Measurements from ENCODE around the gene TMEM258. TPM values are rescaled to one million over a fixed set of nuclear protein-coding genes. Genes with fewer than 3 reads are reported as not detected.

TMEM258 gene
- polyA plus RNA-seq, 3 donors from 2014 or later = 160 to 274 (median 225) TPM

DNA sequence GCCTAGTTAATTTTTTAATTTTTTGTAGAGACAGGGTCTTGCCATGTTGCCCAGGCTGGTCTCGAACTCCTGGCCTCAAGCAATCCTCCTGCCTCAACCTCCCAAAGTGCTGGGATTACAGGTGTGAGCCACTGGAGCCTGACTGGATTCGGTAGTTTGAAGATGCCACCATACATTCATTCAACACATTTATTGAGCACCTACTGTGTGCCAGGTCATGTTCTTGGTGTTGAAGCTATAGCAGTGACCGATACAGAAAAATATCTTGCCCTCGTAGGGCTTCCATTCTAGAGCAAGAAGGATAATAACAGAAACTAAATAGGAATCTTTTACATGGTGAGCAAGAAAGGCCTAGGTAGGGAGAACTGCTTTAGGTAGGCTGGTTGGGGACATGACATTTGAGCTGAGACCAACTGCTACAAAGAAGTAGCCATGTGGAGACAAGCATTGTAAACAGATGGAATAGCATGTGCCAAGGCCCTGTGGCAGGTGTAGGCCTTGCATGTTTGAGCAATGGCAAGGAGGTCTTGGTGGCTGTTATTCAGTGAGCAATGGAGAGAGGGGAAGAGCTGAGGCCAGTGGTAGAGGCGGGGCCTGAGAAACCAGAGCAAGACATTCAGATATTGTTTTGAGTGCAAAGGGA lies 41.6 kb downstream of the TMEM258 start:
- no peak for DNase-seq
- H3K36me3 Mint-ChIP-seq = no peaks in the 10 kb centered on the region
- peak overlapping the region; percentile 3 to 65 (median 50) for H3K4me3 Mint-ChIP-seq
- no peaks in the 10 kb centered on the region for H3K9me3 Mint-ChIP-seq
- H3K4me1 Mint-ChIP-seq = peaks cover 7 to 15% of the 10 kb centered on the region in 2 donors
- H3K27ac Mint-ChIP-seq = peak overlapping the region in 2 of 6 donors; percentile 22 to 25
- peaks cover 6 to 7% (median 7%) of the 10 kb centered on the region in 3 donors for H3K27me3 Mint-ChIP-seq (ENCODE audit: low read depth in 3 of 3)

DNA sequence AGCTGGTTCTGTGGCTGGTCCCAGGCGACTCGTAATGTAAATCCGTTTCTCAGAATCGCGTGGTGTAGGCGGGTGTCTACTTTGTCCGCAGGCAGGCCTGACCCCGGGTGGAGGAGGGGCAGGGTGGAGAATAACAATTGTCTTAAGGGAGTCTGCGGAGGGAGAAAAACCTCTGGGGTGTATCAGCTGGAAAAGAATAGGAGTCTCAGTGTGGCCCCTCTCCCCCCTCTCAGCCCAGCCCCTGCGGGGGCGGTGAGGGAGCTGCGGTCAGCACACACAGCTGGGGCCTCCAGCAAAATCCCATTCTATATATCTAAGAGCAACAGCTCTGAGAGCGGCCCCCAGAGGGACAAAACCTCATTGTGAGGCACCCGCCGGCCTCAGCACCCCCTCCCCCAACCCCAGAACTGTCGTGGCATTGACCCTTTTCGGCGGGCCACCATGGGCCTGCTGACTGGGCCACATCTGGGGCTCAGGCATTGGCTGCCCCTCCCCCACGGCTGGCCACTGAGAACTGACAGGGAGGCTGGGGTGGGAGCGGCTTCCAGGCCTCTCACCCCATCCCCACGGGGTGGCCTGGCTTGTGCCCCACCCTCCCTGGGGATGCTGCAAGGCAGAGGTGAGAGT lies 42.7 kb downstream of the TMEM258 start:
- Mint-ChIP-seq H3K4me3 (peak overlapping the region in 1 of 5 donors; percentile 1), H3K4me1 (peaks cover 7 to 12% of the 10 kb centered on the region in 2 donors), H3K27ac (no peak overlapping the region), H3K27me3 (ENCODE audit: low read depth in 3 of 3) (peaks cover 6 to 7% (median 7%) of the 10 kb centered on the region in 3 donors), H3K36me3 (no peaks in the 10 kb centered on the region), H3K9me3 (no peaks in the 10 kb centered on the region)
- DNase-seq = no peak

DNA sequence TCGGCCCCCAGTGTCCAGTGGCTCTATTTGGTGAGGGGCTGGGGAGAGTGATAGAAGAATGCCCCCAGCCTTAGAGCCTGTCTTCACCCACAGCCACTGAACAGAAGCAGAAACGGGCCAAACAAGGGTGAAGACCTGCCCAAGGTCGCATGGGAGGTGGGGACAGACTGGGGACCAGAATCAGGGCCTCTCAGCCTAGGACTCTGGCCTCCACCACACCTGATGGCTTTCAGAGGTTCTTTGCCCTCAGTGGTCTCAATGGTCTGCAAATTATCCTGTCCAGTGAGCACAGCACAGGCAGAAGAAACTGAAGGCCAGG lies 44.5 kb downstream of the TMEM258 start:
- H3K4me1 Mint-ChIP-seq = peaks cover 2 to 7% of the 10 kb centered on the region in 2 donors
- no peaks in the 10 kb centered on the region for H3K36me3 Mint-ChIP-seq
- H3K4me3 Mint-ChIP-seq = no peak overlapping the region
- H3K27ac Mint-ChIP-seq = no peak overlapping the region
- no peaks in the 10 kb centered on the region for H3K9me3 Mint-ChIP-seq
- peaks cover 4 to 7% (median 6%) of the 10 kb centered on the region in 3 donors for H3K27me3 Mint-ChIP-seq (ENCODE audit: low read depth in 3 of 3)
- DNase-seq = no peak

DNA sequence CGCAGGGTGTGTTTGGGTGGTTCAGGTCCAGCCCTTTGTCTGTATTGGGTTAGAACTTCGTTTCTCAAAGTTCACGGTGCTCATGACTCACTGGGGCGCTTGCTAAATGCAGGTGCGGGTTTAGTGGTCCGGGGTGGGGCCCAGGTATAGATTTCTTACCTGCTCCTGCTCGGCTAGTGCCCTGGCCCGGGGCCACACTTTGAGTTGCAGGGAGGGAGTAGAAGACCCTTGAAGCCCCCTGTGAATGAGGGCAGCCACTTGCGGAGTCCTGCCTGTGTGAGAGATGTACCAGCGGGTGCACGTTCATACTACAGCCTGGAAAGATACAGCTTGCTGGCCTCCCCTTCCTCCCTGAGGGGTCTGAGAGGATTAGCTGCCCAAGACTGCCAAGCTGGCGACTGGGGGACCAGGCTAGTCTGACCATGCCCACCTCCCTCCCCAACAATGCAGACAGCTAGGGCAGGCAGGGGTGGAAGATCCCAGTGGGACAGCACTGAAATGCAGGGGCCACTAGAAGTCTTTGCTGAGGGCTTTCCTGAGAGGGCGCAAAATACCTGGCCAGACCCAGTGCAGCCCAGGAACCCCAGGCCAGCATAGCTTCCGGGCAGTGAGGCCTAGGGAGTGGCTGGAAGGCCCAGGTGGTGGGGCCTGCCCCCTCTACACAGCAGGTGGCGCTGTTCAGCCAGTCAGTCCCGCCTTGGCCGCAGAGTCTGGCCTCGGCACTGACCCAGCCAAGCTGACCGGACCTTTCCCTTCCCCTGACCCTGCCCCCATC lies 45.0 kb downstream of the TMEM258 start:
- no peaks in the 10 kb centered on the region for H3K9me3 Mint-ChIP-seq
- DNase-seq = peak; percentile 21 to 40 (median 35)
- H3K27ac Mint-ChIP-seq = no peak overlapping the region
- H3K4me3 Mint-ChIP-seq = no peak overlapping the region
- H3K4me1 Mint-ChIP-seq = peaks cover 0 to 6% of the 10 kb centered on the region in 2 donors
- H3K36me3 Mint-ChIP-seq = no peaks in the 10 kb centered on the region
- H3K27me3 Mint-ChIP-seq (ENCODE audit: low read depth in 3 of 3) = peaks cover 4 to 7% (median 6%) of the 10 kb centered on the region in 3 donors

DNA sequence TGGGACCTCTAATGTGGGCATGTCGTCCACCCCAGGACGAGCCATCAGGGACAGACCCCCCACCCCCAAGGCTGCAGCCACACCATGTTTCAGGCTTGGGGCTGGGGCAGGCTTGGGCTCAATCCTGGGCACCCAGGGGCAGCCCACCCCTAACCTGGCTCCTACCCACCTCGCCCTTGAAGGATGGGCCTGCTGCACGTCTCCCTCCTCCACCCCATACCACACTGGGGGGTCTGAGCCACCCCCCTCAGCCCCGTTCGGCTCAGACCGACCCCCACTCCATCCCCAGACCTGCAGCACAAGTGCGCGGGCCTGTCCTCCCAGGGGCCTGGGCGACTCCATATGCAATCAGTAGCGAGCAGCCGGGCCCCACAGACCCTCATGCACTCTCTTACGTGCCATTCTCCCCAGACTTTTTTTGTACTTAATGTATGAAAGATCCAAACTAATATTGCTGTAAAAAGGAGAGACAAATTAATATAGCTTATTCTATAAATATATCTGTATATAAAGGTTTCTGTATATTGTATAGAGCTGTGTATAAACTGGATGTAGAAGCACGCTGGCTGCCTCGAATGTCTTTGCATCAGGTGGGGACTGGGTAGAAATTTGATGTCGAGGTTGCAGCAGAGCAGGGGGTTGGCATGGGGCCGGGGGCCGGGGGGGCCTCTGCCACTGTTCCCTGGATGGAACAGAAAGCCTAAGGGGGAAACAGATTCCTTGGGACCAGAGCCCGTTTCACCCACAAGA lies 45.8 kb downstream of the TMEM258 start:
- Mint-ChIP-seq H3K4me3 (no peak overlapping the region), H3K27ac (no peak overlapping the region), H3K4me1 (peaks cover 0 to 4% of the 10 kb centered on the region in 2 donors), H3K27me3 (ENCODE audit: low read depth in 3 of 3) (peaks cover 4 to 6% (median 5%) of the 10 kb centered on the region in 3 donors), H3K36me3 (no peaks in the 10 kb centered on the region), H3K9me3 (no peaks in the 10 kb centered on the region)
- no peak for DNase-seq

DNA sequence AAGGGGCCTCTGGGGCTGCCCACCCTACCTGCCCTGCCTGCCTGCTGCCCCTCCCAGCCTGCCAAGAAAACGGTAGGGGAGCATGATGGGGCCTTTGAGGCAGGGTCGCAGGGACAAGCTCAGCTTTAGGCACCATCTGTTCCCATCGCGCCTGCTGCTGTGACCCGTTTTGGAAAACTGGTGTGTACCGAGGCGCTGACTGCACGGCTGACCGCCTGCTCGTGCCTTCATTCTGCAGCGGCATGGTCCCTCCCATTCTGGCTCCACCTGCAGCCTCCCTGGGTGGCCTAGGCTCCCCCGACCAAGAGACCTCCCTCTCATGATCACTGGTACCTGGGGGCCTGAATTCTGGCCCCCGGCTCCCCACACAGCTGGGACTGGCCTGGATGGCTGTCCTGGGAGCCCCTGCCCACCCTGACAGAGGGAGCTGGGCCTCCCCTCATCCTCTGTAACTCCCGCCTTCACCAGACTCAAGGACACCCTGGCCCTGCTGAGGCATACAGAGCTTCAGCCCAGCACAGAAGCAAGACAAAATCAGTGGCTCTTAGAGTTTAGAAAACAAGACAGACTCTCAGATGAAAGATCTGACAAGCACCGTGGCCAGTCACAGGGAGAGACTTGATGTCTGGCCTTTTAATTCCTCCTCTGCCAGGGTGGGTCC lies 46.5 kb downstream of the TMEM258 start:
- Mint-ChIP-seq H3K4me1 (peaks cover 0 to under 1% of the 10 kb centered on the region in 2 donors), H3K4me3 (no peak overlapping the region), H3K27me3 (ENCODE audit: low read depth in 3 of 3) (peaks cover under 1 to 3% (median 2%) of the 10 kb centered on the region in 3 donors), H3K36me3 (no peaks in the 10 kb centered on the region), H3K27ac (no peak overlapping the region), H3K9me3 (no peaks in the 10 kb centered on the region)
- no peak for DNase-seq

DNA sequence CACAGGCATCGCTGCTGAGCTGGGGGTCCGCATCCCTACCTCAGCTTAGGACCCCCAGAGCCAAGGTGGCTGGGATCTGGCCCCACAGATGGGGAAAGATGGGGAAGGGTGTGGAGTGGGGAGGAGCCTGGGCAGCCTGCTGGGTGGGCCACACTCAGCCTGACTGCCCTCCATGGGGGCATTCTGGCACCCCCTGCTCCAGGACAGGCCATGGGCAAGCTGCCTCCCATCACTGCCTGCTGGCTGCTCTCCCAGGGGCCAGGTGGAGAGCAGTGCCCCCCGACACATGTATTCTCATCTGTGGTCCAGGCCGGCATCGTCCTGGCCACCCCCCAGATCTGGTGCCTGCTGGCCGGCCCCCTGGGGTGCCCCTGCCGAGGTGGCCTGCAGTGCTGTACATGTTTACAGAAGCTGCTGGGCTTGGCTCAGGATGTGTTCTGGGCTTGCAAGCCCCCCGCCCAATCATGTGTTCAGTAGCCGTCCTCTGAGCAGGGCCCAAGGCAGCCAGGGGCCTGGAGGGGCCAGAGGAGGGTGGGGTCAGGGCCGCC lies 47.7 kb downstream of the TMEM258 start:
- Mint-ChIP-seq H3K27me3 (ENCODE audit: low read depth in 3 of 3) (peaks cover 0 to 3% (median 0%) of the 10 kb centered on the region in 3 donors), H3K9me3 (no peaks in the 10 kb centered on the region), H3K36me3 (no peaks in the 10 kb centered on the region), H3K4me3 (no peak overlapping the region), H3K27ac (no peak overlapping the region), H3K4me1 (no peaks in the 10 kb centered on the region)
- DNase-seq = no peak

DNA sequence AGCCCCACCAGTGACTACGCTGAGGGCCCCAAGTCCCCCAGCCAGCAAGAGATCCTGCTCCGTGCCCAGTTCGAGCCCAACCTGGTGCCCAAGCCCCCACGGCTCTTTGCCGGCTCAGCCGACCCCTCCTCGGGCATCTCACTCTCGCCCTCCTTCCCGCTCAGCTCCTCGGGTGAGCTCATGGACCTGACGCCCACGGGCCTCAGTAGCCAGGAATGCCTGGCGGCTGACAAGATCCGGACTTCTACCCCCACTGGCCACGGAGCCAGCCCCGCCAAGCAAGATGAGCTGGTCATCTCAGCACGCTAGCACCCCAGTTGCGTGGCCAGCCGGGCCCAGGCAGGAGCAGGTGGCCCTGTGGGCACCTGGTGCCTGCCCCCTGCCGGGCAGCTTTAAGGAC lies 48.2 kb downstream of the TMEM258 start:
- H3K27me3 Mint-ChIP-seq (ENCODE audit: low read depth in 3 of 3) = peaks cover 0 to 1% (median 0%) of the 10 kb centered on the region in 3 donors
- no peaks in the 10 kb centered on the region for H3K9me3 Mint-ChIP-seq
- no peak for DNase-seq
- no peaks in the 10 kb centered on the region for H3K36me3 Mint-ChIP-seq
- no peak overlapping the region for H3K27ac Mint-ChIP-seq
- H3K4me1 Mint-ChIP-seq = no peaks in the 10 kb centered on the region
- H3K4me3 Mint-ChIP-seq = no peak overlapping the region

DNA sequence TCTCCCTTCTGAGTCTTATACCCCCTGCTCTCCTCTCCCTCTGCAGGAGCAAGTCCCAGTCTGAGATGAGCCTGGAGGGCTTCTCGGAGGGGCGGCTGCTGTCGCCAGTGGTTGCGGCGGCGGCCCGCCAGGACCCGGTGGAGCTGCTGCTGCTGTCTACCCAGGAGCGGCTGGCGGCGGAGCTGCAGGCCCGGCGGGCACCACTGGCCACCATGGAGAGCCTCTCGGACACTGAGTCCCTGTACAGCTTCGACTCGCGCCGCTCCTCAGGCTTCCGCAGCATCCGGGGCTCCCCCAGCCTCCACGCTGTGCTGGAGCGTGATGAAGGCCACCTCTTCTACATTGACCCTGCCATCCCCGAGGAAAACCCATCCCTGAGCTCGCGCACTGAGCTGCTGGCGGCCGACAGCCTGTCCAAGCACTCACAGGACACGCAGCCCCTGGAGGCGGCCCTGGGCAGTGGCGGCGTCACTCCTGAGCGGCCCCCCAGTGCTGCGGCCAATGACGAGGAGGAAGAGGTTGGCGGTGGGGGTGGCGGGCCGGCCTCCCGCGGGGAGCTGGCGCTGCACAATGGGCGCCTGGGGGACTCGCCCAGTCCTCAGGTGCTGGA lies 48.8 kb downstream of the TMEM258 start:
- Mint-ChIP-seq H3K9me3 (no peaks in the 10 kb centered on the region), H3K36me3 (no peaks in the 10 kb centered on the region), H3K4me3 (no peak overlapping the region), H3K4me1 (no peaks in the 10 kb centered on the region), H3K27me3 (ENCODE audit: low read depth in 3 of 3) (peaks cover 0 to 1% (median 0%) of the 10 kb centered on the region in 3 donors), H3K27ac (no peak overlapping the region)
- DNase-seq = no peak

DNA sequence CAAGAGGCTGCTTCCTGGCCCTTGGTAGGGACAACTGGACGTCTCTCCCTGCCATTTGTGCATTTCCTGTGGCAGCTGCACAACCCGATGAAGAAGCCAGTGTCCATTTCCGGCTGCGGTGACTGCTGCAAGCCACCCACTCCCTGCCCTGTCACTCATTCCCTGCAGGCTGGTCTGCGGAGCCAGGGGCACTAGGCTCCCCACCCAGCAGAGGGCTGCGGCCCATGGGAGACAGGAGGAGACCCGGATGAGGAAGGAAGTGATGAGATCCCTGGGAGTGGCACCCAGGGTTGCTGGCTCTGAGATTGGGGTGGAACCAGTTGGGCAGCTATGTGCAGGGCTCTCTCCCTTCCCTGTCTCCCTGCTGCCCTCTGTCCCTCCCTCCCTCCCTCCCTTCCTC lies 50.0 kb downstream of the TMEM258 start:
- Mint-ChIP-seq H3K27me3 (ENCODE audit: low read depth in 3 of 3) (no peaks in the 10 kb centered on the region), H3K27ac (no peak overlapping the region), H3K4me1 (no peaks in the 10 kb centered on the region), H3K36me3 (no peaks in the 10 kb centered on the region), H3K9me3 (no peaks in the 10 kb centered on the region), H3K4me3 (no peak overlapping the region)
- DNase-seq = no peak

DNA sequence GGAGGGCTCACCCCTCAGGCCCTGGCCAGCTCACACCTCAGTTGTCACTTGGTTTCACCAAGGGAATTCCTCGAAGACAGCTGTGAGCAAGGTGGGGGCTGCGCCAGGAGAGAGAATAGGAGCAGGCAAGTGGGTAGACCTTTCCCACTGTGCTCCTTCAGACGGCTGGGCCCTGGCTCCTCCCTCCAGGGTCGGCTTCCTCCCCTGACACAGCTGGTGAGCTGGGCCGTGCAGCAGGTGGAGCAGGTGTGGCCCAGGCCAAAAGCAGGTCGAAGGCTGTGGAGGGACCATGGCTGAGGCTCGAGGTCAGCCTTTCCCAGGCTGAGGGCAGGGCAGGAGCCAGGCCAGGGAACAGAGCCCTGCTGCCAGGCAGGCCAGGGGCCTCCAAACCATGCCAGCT lies 52.4 kb downstream of the TMEM258 start:
- Mint-ChIP-seq H3K4me1 (no peaks in the 10 kb centered on the region), H3K36me3 (no peaks in the 10 kb centered on the region), H3K4me3 (no peak overlapping the region), H3K27me3 (ENCODE audit: low read depth in 3 of 3) (peaks cover 0 to 2% (median 0%) of the 10 kb centered on the region in 3 donors), H3K27ac (no peak overlapping the region), H3K9me3 (no peaks in the 10 kb centered on the region)
- DNase-seq = no peak

DNA sequence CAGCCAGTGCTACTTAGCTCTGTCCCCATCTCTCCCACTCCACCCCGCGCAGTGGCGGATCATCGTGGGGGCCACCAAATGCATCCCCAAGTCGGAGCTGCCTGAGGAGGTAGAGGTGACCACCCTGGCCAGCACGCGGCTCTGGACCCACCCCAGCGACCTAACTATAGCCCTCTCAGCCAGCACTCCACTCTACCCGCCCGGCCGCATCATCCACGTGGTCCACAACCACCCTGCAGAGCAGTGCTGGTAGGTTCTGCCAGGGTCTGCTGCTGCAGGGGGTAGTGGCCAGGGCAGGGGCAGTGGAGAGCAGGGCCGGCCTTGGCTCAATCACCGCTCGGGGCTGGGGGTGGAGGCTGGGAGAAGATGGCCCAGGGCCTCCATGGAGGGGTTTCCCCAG lies 53.0 kb downstream of the TMEM258 start:
- Mint-ChIP-seq H3K9me3 (no peaks in the 10 kb centered on the region), H3K4me1 (no peaks in the 10 kb centered on the region), H3K27me3 (ENCODE audit: low read depth in 3 of 3) (peaks cover 0 to 2% (median 0%) of the 10 kb centered on the region in 3 donors), H3K36me3 (no peaks in the 10 kb centered on the region), H3K27ac (no peak overlapping the region), H3K4me3 (no peak overlapping the region)
- DNase-seq = no peak

All from immature natural killer cell (primary cell).